IPS-15b (cell line): ENCODE data around the gene HOXB2.

Source experiments
- H3K27me3 ChIP-seq: one replicate; pipeline ENCODE4 v1.6.1; 2013; ENCODE audit warnings: low read length; ENCODE audit not compliant: control insufficient read depth, insufficient read depth
- H3K36me3 ChIP-seq: one replicate; pipeline ENCODE4 v1.6.1; 2013; ENCODE audit warnings: low read length; ENCODE audit not compliant: control insufficient read depth, insufficient read depth
- H3K4me1 ChIP-seq: one replicate; pipeline ENCODE4 v1.6.1; 2013; ENCODE audit warnings: mild to moderate bottlenecking, low read length; ENCODE audit not compliant: control insufficient read depth, insufficient read depth
- H3K4me3 ChIP-seq: one replicate; pipeline ENCODE4 v1.5.1; 2013; ENCODE audit warnings: low read depth, low read length
- H3K9ac ChIP-seq: one replicate; pipeline ENCODE4 v1.6.1; 2013; ENCODE audit warnings: low read depth, mild to moderate bottlenecking, low read length
- H3K9me3 ChIP-seq: one replicate; pipeline ENCODE4 v1.6.1; 2013; ENCODE audit warnings: mild to moderate bottlenecking, low read length; ENCODE audit not compliant: control insufficient read depth, insufficient read depth

Gene HOXB2

DNA sequence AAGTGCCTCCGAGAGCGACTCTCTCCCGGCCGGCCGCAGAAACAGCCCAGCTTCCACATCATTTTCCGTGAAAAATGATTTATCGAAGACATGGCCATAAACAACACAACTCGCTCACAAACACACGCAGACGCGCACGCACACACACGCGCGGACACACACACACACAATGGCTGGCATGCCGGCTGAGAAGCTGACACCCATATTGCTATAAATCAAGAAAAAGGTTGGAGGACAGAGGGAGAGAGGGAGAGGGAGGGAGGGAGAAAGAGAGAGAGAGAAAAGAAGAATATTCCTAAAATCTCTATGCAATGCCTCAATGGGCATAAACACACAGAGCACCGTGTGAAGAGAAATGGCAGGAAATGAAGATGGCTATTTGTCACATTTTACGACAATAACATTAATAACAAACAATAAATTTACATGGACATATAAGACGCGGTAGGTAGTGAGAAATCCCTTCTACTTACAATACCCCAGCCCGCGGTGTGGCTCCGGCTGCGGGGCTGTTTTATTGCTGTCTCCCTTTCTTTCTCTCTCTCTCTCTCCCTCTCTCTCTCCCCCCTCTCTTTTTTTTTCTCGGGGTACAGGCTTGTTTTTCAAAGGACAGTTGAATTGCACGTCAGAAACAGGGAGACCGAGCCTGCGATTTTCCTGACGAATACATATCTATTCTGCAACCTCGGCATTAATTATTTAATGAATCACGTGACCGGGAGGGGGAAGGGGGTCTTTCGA, 23.8 kb upstream of the HOXB2 start:
- Histone ChIP-seq H3K4me3 (peak overlapping the region; percentile 22), H3K9ac (no peak overlapping the region), H3K4me1 (peaks cover 6% of the 10 kb centered on the region), H3K9me3 (no peaks in the 10 kb centered on the region), H3K36me3 (no peaks in the 10 kb centered on the region), H3K27me3 (peaks cover 97% of the 10 kb centered on the region)

DNA sequence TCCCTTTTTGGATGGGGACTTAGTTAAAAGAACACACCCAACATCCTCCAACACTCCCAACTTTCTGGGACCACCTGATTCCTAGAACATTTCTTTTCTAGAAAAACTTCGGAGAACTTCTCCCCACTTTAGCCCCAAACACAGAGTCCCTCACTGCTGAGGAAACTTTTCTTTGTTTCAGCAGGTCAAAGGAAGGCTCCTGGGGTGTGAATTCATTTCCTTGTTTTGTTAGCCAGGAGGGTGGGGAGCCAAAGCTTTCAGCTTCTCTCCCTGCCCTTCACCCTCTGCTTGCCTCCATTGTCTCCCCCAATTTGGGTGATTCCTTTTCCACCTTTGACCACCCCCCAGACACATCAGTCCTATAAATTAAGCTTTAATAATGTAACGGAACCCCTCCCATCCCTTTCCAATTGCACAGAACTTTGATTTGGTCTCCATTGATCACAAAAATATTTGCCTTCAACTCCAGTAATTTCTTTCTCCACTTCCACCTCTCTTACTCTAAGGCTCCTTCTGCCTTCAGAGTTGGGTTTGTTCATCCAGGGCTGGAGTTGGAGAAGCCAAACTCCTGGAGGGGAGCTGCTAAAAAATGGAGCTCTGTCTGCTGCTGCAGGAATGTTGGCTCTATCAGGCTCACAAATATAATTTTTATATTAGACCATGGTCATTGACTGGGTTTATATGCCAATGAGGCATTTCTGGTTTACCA, 22.9 kb upstream of the HOXB2 start:
- Histone ChIP-seq H3K9me3 (no peaks in the 10 kb centered on the region), H3K36me3 (no peaks in the 10 kb centered on the region), H3K9ac (no peak overlapping the region), H3K27me3 (peaks cover 97% of the 10 kb centered on the region), H3K4me3 (peak overlapping the region; percentile 6), H3K4me1 (peaks cover 6% of the 10 kb centered on the region)

DNA sequence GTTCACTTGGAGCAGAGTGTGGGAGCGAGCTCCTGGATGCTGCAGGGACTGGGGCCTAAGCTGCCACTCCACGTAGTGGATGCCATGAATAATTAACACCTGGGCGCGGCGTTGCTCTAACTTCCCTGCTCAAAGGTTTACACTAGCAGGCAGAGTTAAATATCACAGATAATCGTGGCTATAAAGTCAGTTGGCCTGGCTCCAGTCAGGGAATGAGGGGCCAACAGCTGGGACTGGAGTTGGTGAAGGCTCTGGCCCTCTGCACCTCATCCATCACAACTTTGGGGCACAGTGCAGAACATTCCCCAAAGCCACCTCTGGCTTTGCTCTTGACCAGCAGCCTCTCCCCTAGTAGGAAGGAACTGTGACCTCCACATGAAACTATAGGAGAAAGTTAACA, 22.3 kb upstream of the HOXB2 start:
- Histone ChIP-seq H3K36me3 (no peaks in the 10 kb centered on the region), H3K4me1 (peaks cover 6% of the 10 kb centered on the region), H3K4me3 (peak overlapping the region; percentile 6), H3K9me3 (no peaks in the 10 kb centered on the region), H3K27me3 (peaks cover 97% of the 10 kb centered on the region), H3K9ac (no peak overlapping the region)

DNA sequence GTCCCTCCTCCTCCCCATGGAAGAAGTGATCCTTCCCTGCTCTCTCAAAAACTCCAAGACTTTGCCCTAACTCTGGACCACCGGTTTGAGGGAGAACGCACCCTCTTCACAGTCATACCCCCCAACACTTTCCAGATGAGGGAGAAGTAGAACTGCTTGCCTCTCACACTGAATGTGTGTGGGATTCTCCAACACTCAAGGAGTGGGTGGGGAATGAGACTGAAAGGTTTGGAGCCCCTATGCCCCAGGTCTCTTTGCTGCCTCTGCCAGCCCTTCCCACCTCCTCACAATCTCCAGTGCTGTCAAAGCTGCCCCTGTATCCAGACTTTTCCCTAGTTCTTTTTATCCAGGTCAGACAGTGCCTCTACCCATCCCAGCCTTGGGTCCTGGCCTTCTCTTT, 21.8 kb upstream of the HOXB2 start:
- Histone ChIP-seq H3K36me3 (no peaks in the 10 kb centered on the region), H3K4me3 (peak overlapping the region; percentile 6), H3K9ac (no peak overlapping the region), H3K9me3 (no peaks in the 10 kb centered on the region), H3K4me1 (peaks cover 6% of the 10 kb centered on the region), H3K27me3 (peaks cover 97% of the 10 kb centered on the region)

DNA sequence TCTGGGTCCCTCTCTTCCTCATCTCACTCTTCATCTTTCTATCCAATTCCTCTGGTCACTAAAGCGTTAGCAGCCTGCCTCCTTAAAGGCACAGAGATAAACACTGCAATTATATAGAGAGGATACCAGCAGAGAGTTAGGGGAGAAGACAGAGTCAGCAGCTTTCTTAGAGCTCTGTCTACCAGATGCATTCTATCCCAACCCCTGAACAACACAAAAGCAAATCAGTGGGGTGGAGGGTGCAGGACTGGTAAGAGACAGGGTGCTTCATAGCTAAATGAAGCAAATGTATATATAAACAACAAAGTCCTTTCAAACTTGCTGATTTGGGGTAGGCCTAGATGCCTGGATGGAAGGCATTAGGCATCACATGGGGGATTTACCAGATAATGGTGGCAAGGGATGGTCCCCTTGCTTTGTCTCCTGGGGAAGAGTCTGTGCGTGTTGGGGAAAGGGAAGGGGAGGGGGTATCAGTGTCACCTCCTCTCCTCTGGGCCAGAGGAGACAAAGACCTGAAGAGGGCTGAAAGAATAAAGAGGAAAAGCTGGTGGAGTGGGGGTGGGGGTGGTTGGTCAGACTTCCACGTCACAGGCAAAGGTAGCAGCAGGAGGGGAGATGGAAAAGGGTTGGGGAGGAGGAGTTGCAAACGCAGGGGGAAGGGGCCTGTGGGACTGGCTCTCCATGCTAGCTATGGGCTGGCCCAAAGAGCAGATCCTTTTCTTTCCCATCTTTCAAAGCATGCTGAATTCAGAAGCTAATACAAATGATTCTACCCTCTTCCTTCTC, 21.2 kb upstream of the HOXB2 start:
- Histone ChIP-seq H3K4me1 (peaks cover 6% of the 10 kb centered on the region), H3K9me3 (no peaks in the 10 kb centered on the region), H3K36me3 (no peaks in the 10 kb centered on the region), H3K4me3 (peak overlapping the region; percentile 22), H3K9ac (no peak overlapping the region), H3K27me3 (peaks cover 97% of the 10 kb centered on the region)

DNA sequence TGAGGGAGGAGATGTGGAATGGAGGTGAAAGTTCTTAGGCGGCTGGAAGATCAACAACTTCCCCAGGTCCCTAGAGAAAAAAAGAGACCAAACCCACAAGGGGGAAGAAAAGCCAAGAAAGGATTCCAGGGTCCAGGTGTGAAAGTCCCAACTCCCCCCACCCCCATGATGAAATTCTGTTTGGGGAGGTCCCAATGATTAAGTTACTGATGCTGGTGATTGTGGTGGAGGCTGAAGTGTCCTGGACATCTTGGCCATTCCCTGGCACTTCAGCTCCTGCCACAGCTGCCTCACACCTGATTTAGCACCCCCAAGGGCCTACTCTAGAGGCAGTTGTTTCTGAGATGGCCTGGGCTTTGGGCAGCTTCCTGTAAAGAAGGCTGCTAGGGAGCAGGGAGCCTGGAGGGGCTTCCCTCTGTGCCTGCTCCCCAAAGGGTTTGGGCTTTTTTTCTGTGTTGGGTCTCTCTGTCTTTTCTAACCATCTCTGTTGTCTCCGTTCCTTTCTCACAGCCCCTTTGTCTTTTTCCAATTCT, 20.2 kb upstream of the HOXB2 start:
- Histone ChIP-seq H3K36me3 (no peaks in the 10 kb centered on the region), H3K4me1 (peaks cover 6% of the 10 kb centered on the region), H3K9me3 (no peaks in the 10 kb centered on the region), H3K4me3 (peak overlapping the region; percentile 22), H3K9ac (no peak overlapping the region), H3K27me3 (peaks cover 97% of the 10 kb centered on the region)

DNA sequence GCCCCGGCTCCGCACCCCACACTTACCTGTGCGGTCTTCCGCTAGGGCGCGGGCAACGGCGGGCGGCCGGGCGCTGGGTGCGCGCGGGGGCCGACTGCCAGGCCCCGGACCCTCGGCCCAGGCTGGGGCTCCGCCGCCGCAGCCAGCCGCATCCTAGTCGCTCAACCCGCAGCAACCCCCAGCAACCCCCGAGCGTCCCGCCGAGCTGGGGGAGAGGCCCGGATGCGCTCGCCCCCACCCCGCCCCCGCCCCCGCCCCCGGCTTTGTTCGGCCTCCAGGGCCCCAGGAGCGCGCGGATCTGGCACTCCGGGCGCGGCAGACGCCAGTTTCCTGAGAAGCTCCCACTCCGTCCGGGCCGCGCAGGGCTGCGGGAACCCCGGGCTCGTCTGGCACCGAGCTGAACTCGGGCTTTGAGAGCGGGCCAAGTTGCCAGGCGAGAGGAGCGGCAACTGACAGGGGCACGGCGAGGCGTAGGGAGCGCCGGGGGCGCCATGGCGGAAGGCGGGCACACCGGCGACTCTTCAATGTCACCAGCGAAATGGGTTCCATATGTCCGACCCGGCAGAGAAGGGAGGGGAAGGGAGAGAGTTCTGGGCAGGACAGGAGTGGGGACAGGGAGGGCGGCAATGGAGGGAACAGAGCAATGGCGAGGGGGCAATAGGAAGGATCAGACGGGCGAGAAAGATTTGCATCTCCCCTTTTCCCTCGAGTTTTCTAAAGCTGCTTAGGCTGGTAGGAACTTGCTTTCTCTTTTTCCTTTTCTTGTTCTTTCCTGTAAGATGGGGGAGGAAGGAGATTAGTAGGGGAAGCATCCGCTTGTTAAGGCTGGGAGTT, 19.5 kb upstream of the HOXB2 start:
- no peaks in the 10 kb centered on the region for H3K9me3 ChIP-seq
- H3K36me3 ChIP-seq: no peaks in the 10 kb centered on the region
- peaks cover 97% of the 10 kb centered on the region for H3K27me3 ChIP-seq
- H3K9ac ChIP-seq: no peak overlapping the region
- H3K4me3 ChIP-seq: peak overlapping the region; percentile 22
- peaks cover 4% of the 10 kb centered on the region for H3K4me1 ChIP-seq

DNA sequence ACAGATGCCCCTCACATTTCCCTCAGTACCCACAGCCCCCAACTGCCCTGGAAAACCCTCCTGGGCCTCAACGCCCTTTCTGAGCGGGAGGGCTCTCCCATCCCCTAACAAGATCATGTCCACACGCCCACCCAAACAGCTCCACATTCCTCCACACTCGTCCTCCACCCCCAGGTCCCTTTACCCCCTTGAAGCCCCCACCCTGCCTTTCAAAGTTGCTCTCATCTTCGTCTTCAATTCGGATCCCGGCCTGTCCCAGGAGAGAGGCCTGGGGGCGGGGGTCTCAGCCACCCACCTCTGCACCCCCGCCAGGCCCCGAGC, 18.9 kb upstream of the HOXB2 start:
- H3K4me1 ChIP-seq: peaks cover 4% of the 10 kb centered on the region
- peaks cover 97% of the 10 kb centered on the region for H3K27me3 ChIP-seq
- no peak overlapping the region for H3K4me3 ChIP-seq
- H3K9me3 ChIP-seq: no peaks in the 10 kb centered on the region
- H3K9ac ChIP-seq: no peak overlapping the region
- no peaks in the 10 kb centered on the region for H3K36me3 ChIP-seq

DNA sequence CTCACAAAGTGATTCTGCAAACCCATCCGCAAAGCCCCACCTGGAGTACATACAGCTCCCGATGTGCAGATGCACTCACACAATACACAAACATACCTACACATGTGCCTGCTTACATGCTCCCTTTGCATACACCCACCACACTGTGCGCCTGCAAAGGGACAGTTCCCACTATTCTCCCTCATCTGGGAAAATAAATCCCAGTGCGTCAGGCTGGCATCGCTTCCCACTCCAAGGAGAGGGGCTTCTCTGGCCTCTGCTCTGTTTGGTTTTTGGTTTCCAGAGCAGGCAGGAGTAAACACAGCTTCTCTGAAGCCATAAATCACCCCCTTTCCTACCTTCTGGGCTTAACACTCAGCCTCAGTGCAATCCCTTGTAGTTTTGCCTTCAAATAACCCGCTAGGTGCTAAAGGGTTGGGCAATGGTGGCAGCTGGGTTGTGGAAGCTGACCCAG, 18.5 kb upstream of the HOXB2 start:
- no peak overlapping the region for H3K9ac ChIP-seq
- no peaks in the 10 kb centered on the region for H3K9me3 ChIP-seq
- no peaks in the 10 kb centered on the region for H3K36me3 ChIP-seq
- peaks cover 4% of the 10 kb centered on the region for H3K4me1 ChIP-seq
- peak overlapping the region; percentile 16 for H3K4me3 ChIP-seq
- peaks cover 97% of the 10 kb centered on the region for H3K27me3 ChIP-seq

DNA sequence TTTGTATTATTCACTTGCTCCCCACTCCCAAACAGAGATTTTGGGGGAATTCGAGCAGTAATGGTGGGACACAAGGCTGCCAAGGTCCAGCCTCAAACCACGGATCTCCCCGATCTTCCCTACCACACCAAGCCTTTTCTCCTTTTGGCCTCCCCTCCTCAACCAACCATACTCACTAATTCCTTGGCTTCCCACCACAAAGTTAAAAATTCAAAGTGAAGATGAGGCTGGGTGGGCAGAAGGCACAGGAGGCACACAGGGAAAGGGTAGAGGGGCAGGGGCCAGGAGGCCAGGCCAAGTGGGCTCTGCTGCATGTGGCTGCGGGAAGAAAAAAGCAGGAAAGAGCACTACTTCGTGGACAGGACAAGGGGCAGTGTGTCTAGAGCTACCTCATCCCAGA, 18.0 kb upstream of the HOXB2 start:
- peaks cover 97% of the 10 kb centered on the region for H3K27me3 ChIP-seq
- no peak overlapping the region for H3K9ac ChIP-seq
- peak overlapping the region; percentile 16 for H3K4me3 ChIP-seq
- H3K9me3 ChIP-seq: no peaks in the 10 kb centered on the region
- peaks cover 3% of the 10 kb centered on the region for H3K4me1 ChIP-seq
- H3K36me3 ChIP-seq: no peaks in the 10 kb centered on the region
